ENCODE results near the gene ARFGAP2. TPM values are rescaled to one million over a fixed set of nuclear protein-coding genes. Genes with fewer than 3 reads are reported as not detected.
"Not testable (repeated sequence)": the region's sequence is repeated elsewhere in the genome, so short reads cannot be mapped to it uniquely, and the experiment has no call there.

The ARFGAP2 gene
- total RNA-seq, 1 donor from 2014 or later, result 110 TPM

GRCh38 chr11:47204637-47204989, 27.9 kb upstream of the ARFGAP2 start:
- Mint-ChIP-seq H3K9me3 (no peaks in the 10 kb centered on the region), H3K4me3 (no peak overlapping the region), H3K27me3 (ENCODE audit: low read depth) (peaks cover 30% of the 10 kb centered on the region), H3K4me1 (no peaks in the 10 kb centered on the region), H3K27ac (ENCODE audit: unreplicated experiment) (no peak overlapping the region), H3K36me3 (ENCODE audit: low read depth) (no peaks in the 10 kb centered on the region)
- DNase-seq (ENCODE audit: low read depth, low spot score), result no peak
- no peak for TF ChIP-seq CTCF (conservative IDR thresholded peaks at IDR 0.05)

GRCh38 chr11:47202576-47202975, 25.9 kb upstream of the ARFGAP2 start:
- H3K9me3 Mint-ChIP-seq, result no peaks in the 10 kb centered on the region
- DNase-seq (ENCODE audit: low read depth, low spot score), result no peak
- peaks cover 43% of the 10 kb centered on the region for H3K27me3 Mint-ChIP-seq (ENCODE audit: low read depth)
- peaks cover 9% of the 10 kb centered on the region for H3K4me1 Mint-ChIP-seq
- no peak overlapping the region for H3K4me3 Mint-ChIP-seq
- H3K36me3 Mint-ChIP-seq (ENCODE audit: low read depth), result no peaks in the 10 kb centered on the region
- no peak for TF ChIP-seq CTCF (conservative IDR thresholded peaks at IDR 0.05)
- H3K27ac Mint-ChIP-seq (ENCODE audit: unreplicated experiment), result no peak overlapping the region

GRCh38 chr11:47201015-47201414, 24.3 kb upstream of the ARFGAP2 start:
- no peak for DNase-seq (ENCODE audit: low read depth, low spot score)
- no peak for TF ChIP-seq CTCF (conservative IDR thresholded peaks at IDR 0.05)
- no peaks in the 10 kb centered on the region for H3K9me3 Mint-ChIP-seq
- H3K4me3 Mint-ChIP-seq, result no peak overlapping the region
- peaks cover 9% of the 10 kb centered on the region for H3K4me1 Mint-ChIP-seq
- H3K27me3 Mint-ChIP-seq (ENCODE audit: low read depth), result peaks cover 47% of the 10 kb centered on the region
- H3K36me3 Mint-ChIP-seq (ENCODE audit: low read depth), result no peaks in the 10 kb centered on the region
- no peak overlapping the region for H3K27ac Mint-ChIP-seq (ENCODE audit: unreplicated experiment)

GRCh38 chr11:47198161-47198560, 21.5 kb upstream of the ARFGAP2 start:
- Mint-ChIP-seq H3K4me1 (peaks cover 33% of the 10 kb centered on the region), H3K27me3 (ENCODE audit: low read depth) (peaks cover 59% of the 10 kb centered on the region)
- DNase-seq (ENCODE audit: low read depth, low spot score); H3K36me3 Mint-ChIP-seq (ENCODE audit: low read depth); H3K27ac Mint-ChIP-seq (ENCODE audit: unreplicated experiment); H3K4me3 Mint-ChIP-seq; H3K9me3 Mint-ChIP-seq: not testable (repeated sequence)

DNA sequence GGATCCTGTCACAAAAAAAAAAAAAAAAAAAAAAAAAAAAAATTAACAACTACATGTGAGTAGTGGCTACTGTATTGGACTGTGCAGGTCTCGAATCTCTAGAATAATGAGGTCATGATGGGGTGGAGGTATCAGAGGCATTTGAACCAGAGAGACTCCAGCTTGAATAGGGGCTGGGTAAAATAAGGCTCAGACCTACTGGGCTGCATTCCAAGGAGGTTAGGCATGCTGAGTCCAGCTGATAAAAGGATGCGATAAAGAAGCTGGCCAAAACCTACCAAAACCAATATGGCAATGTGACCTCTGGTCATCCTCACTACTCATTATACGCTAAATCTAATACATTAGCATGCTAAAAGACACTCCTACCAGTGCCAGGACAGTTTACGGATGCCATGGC, 15.4 kb upstream of the ARFGAP2 start:
- no peak for DNase-seq (ENCODE audit: low read depth, low spot score)
- Mint-ChIP-seq H3K9me3 (no peaks in the 10 kb centered on the region), H3K4me1 (peaks cover 44% of the 10 kb centered on the region), H3K27me3 (ENCODE audit: low read depth) (peaks cover 77% of the 10 kb centered on the region), H3K36me3 (ENCODE audit: low read depth) (no peaks in the 10 kb centered on the region), H3K27ac (ENCODE audit: unreplicated experiment) (no peak overlapping the region), H3K4me3 (no peak overlapping the region)
- no peak for TF ChIP-seq CTCF (conservative IDR thresholded peaks at IDR 0.05)

DNA sequence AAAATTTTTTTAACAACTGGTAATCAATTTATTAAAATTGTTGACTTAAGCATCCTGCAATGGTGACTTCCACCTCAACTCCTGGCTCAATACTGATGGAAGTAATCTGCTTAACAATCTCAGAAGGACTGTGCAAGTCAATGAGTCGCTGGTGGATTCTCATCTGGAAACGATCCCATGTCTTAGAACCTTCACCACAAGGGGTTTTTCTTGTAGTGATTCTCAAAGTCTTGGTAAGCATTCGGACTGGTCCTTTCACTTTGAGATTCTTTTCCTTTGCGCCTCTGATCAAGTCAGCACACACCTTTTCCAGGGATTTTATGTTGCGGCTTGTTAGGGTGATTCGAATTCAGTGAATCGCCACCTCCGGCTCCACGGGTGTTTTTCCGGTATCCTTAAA, 14.5 kb upstream of the ARFGAP2 start:
- peaks cover 76% of the 10 kb centered on the region for H3K27me3 Mint-ChIP-seq (ENCODE audit: low read depth)
- not testable (repeated sequence) for H3K27ac Mint-ChIP-seq (ENCODE audit: unreplicated experiment); H3K36me3 Mint-ChIP-seq (ENCODE audit: low read depth); H3K9me3 Mint-ChIP-seq; H3K4me3 Mint-ChIP-seq; DNase-seq (ENCODE audit: low read depth, low spot score)
- H3K4me1 Mint-ChIP-seq, result peaks cover 44% of the 10 kb centered on the region
